ENCODE results near the gene SET. TPM values are rescaled to one million over a fixed set of nuclear protein-coding genes. Genes with fewer than 3 reads are reported as not detected.

SET gene
- total and polyA plus RNA-seq, 2 of the 13 experiments (the other 11 are each of a cell fraction or from before 2014, with no cell fraction given), result 94.2 to 611 TPM

- ChIA-PET POLR2A (no interaction called here), CTCF (ENCODE audit: low intra/inter-chr PET ratio, low total read pairs) (no interaction called here)
- Histone ChIP-seq H3K27ac (ENCODE audit: extremely low read length, insufficient read depth, low read length) (no peak overlapping the region), H3K4me1 (ENCODE audit: insufficient read depth, low read length) (peaks cover 10% of the 10 kb centered on the region), H2AFZ (ENCODE audit: low read length) (no peak overlapping the region), H3K36me3 (replicated peaks in 1 of 2; ENCODE audit: control insufficient read depth in 1 of 2, insufficient read depth in 2 of 2, low read length in 2 of 2) (peaks cover 7 to 19% of the 10 kb centered on the region in 2 experiments; a peak in 3 of 5 replicates), H3K4me3 (replicated peaks in 1 of 3; ENCODE audit: insufficient read depth in 1 of 3, low read depth in 2 of 3, low read length in 3 of 3) (no peak overlapping the region), H3K79me2 (ENCODE audit: insufficient read depth, low read length) (no peaks in the 10 kb centered on the region), H4K20me1 (ENCODE audit: insufficient read depth, low read length) (no peaks in the 10 kb centered on the region), H3K4me2 (ENCODE audit: low read depth, low read length) (no peak overlapping the region), H3K27me3 (ENCODE audit: control insufficient read depth in 1 of 2, insufficient read depth in 2 of 2, low read length in 2 of 2) (no peaks in the 10 kb centered on the region), H3K9ac (ENCODE audit: insufficient read depth, low read depth, low read length) (no peak overlapping the region), H3K9me3 (ENCODE audit: low read length) (no peaks in the 10 kb centered on the region)
- DNase-seq (ENCODE audit: low spot score), result no peak
- in situ Hi-C loops (cut with HindIII; ENCODE audit: extremely low pct_ligation_motif_present, low pct_unique_long_range_greater_than_20kb), result no loop called here
- TF ChIP-seq ZNF205 (CRISPR knock-in tag; IDR thresholded peaks at IDR 0.05), result no peak
- TF ChIP-seq SYNCRIP (IDR thresholded peaks at IDR 0.05; ENCODE audit: insufficient read depth, low read depth, low read length), result no peak
- no peak for FAIRE-seq
- ATAC-seq, result no peak
- BruUV-seq (replicated peaks), result no TSS peak
- WGBS (ENCODE audit: low lambda C conversion rate), result 94% methylated on average over 16 of the region's 19 CpGs
- intact Hi-C loops (cut with micrococcal nuclease; ENCODE audit: unreplicated experiment), result no loop called here
Observed at GRCh38 chr9:128713941-128714573, 25.0 kb downstream of the SET start.

GRCh38 chr9:128714586-128715435, 25.8 kb downstream of the SET start:
- H3K4me1 ChIP-seq (ENCODE audit: insufficient read depth, low read length), result peaks cover 10% of the 10 kb centered on the region
- no peaks in the 10 kb centered on the region for H3K9me3 ChIP-seq (ENCODE audit: low read length)
- H3K4me3 ChIP-seq (replicated peaks in 1 of 3; ENCODE audit: insufficient read depth in 1 of 3, low read depth in 2 of 3, low read length in 3 of 3), result no peak overlapping the region
- no peak for TF ChIP-seq ZBTB1 (CRISPR knock-in tag; IDR thresholded peaks at IDR 0.05; ENCODE audit: borderline replicate concordance)
- no peak for TF ChIP-seq ZBED4 (CRISPR knock-in tag; IDR thresholded peaks at IDR 0.05; ENCODE audit: borderline replicate concordance)
- no peak for TF ChIP-seq GATAD1 (CRISPR knock-in tag; IDR thresholded peaks at IDR 0.05)
- TF ChIP-seq YEATS4 (CRISPR knock-in tag; IDR thresholded peaks at IDR 0.05; ENCODE audit: borderline replicate concordance), result no peak
- no peak for TF ChIP-seq SAP130 (CRISPR knock-in tag; IDR thresholded peaks at IDR 0.05; ENCODE audit: low read depth)
- no peak for TF ChIP-seq ZNF292 (CRISPR knock-in tag; IDR thresholded peaks at IDR 0.05; ENCODE audit: borderline replicate concordance, low read depth)
- no peak for TF ChIP-seq ATAD3A (CRISPR knock-in tag; IDR thresholded peaks at IDR 0.05)
- no peak for TF ChIP-seq XBP1 (CRISPR knock-in tag; IDR thresholded peaks at IDR 0.05)
- no peak for TF ChIP-seq ZNF572 (CRISPR knock-in tag; IDR thresholded peaks at IDR 0.05)
- TF ChIP-seq SOX5 (CRISPR knock-in tag; IDR thresholded peaks at IDR 0.05; ENCODE audit: borderline replicate concordance), result no peak
- no peak for TF ChIP-seq CBFB (CRISPR knock-in tag; IDR thresholded peaks at IDR 0.05)
- FAIRE-seq (no peak), DNase-seq (ENCODE audit: low spot score) (no peak), ATAC-seq (no peak)
- H3K36me3 ChIP-seq (replicated peaks in 1 of 2; ENCODE audit: control insufficient read depth in 1 of 2, insufficient read depth in 2 of 2, low read length in 2 of 2), result peaks cover 7 to 19% of the 10 kb centered on the region in 2 experiments; a peak in 3 of 5 replicates
- H3K27me3 ChIP-seq (ENCODE audit: control insufficient read depth in 1 of 2, insufficient read depth in 2 of 2, low read length in 2 of 2), result no peaks in the 10 kb centered on the region
- H4K20me1 ChIP-seq (ENCODE audit: insufficient read depth, low read length), result no peaks in the 10 kb centered on the region
- ChIA-PET CTCF (ENCODE audit: low intra/inter-chr PET ratio, low total read pairs) (no interaction called here), POLR2A (no interaction called here)
- intact Hi-C loops (cut with micrococcal nuclease; ENCODE audit: unreplicated experiment), result no loop called here
- no peak overlapping the region for H2AFZ ChIP-seq (ENCODE audit: low read length)
- no peak overlapping the region for H3K4me2 ChIP-seq (ENCODE audit: low read depth, low read length)
- no peak overlapping the region for H3K9ac ChIP-seq (ENCODE audit: insufficient read depth, low read depth, low read length)
- BruUV-seq (replicated peaks), result no TSS peak
- H3K27ac ChIP-seq (ENCODE audit: extremely low read length, insufficient read depth, low read length), result no peak overlapping the region
- in situ Hi-C loops (cut with HindIII; ENCODE audit: extremely low pct_ligation_motif_present, low pct_unique_long_range_greater_than_20kb), result no loop called here
- WGBS (ENCODE audit: low lambda C conversion rate), result 95% methylated on average over 24 of the region's 24 CpGs
- no peaks in the 10 kb centered on the region for H3K79me2 ChIP-seq (ENCODE audit: insufficient read depth, low read length)
